Large intestine (tissue), 3 donors: ENCODE results near the gene DLGAP4. TPM values are rescaled to one million over a fixed set of nuclear protein-coding genes. Genes with fewer than 3 reads are reported as not detected.

Experiments
- DNase-seq, 2 donors: peaks; one replicate each; pipeline versions ENCODE4 v3.0.0 to v3.0.0-alpha.2; 2013
- H3K27ac ChIP-seq: one replicate; pipeline ENCODE4 v1.5.1; 2013; ENCODE audit warnings: low read length
- H3K27me3 ChIP-seq: 2 replicates; pipeline ENCODE4 v1.6.1; 2013; ENCODE audit warnings: low read length; ENCODE audit not compliant: control insufficient read depth, insufficient read depth
- H3K36me3 ChIP-seq: 2 replicates; pipeline ENCODE4 v1.6.1; 2013; ENCODE audit warnings: low read length; ENCODE audit not compliant: control insufficient read depth, insufficient read depth
- H3K4me1 ChIP-seq: one replicate; pipeline ENCODE4 v1.6.1; 2013; ENCODE audit warnings: low read length; ENCODE audit not compliant: control insufficient read depth, insufficient read depth
- H3K4me3 ChIP-seq: one replicate; pipeline ENCODE4 v1.5.1; 2013; ENCODE audit warnings: low read length
- H3K9me3 ChIP-seq: one replicate; pipeline ENCODE4 v1.6.1; 2013; ENCODE audit warnings: mild to moderate bottlenecking, low read depth, low read length, moderate library complexity; ENCODE audit not compliant: control insufficient read depth
- WGBS: methylation state at CpG from one replicate; pipeline ENCODE4 v1.1.5; 2013; ENCODE audit warnings: low lambda C conversion rate; ENCODE audit not compliant: insufficient coverage; 5-methylcytosine and 5-hydroxymethylcytosine counted together
- polyA plus RNA-seq: library from polyadenylated mRNA; unstranded; fragments of 120-200 nt; gene quantifications from one replicate; pipeline ENCODE4 v1.2.1, GENCODE V29; 2013

Gene DLGAP4
- polyA plus RNA-seq, 1 donor: 43.1 TPM

- Histone ChIP-seq H3K4me3 (no peak overlapping the region), H3K4me1 (no peaks in the 10 kb centered on the region), H3K27me3 (no peaks in the 10 kb centered on the region), H3K36me3 (no peaks in the 10 kb centered on the region), H3K9me3 (no peaks in the 10 kb centered on the region), H3K27ac (no peak overlapping the region)
- no CpG with 5 or more reads among the region's 3 CpGs for WGBS
- no peak for DNase-seq
Measured at GRCh38 chr20:36415475-36416002, 109.4 kb downstream of the DLGAP4 start.

GRCh38 chr20:36418711-36419110 is 112.6 kb downstream of the DLGAP4 start:
- H3K4me1 ChIP-seq: no peaks in the 10 kb centered on the region
- H3K27me3 ChIP-seq: no peaks in the 10 kb centered on the region
- 78% methylated on average over 1 of the region's 7 CpGs for WGBS
- H3K9me3 ChIP-seq: no peaks in the 10 kb centered on the region
- no peak for DNase-seq
- H3K36me3 ChIP-seq: no peaks in the 10 kb centered on the region
- H3K4me3 ChIP-seq: no peak overlapping the region
- H3K27ac ChIP-seq: no peak overlapping the region

GRCh38 chr20:36421641-36422040 is 115.5 kb downstream of the DLGAP4 start:
- Histone ChIP-seq H3K4me1 (no peaks in the 10 kb centered on the region), H3K36me3 (no peaks in the 10 kb centered on the region), H3K27ac (no peak overlapping the region), H3K27me3 (no peaks in the 10 kb centered on the region), H3K9me3 (no peaks in the 10 kb centered on the region), H3K4me3 (no peak overlapping the region)
- 40% methylated on average over 2 of the region's 13 CpGs for whole genome bisulfite sequencing
- DNase-seq: no peak

- H3K27me3 ChIP-seq: no peaks in the 10 kb centered on the region
- DNase-seq: no peak
- H3K4me3 ChIP-seq: no peak overlapping the region
- H3K9me3 ChIP-seq: no peaks in the 10 kb centered on the region
- no peaks in the 10 kb centered on the region for H3K36me3 ChIP-seq
- 60% methylated on average over 1 of the region's 3 CpGs for WGBS
- no peaks in the 10 kb centered on the region for H3K4me1 ChIP-seq
- no peak overlapping the region for H3K27ac ChIP-seq
Measured at GRCh38 chr20:36424314-36424713, 118.2 kb downstream of the DLGAP4 start.

- no peak overlapping the region for H3K27ac ChIP-seq
- H3K4me3 ChIP-seq: no peak overlapping the region
- H3K4me1 ChIP-seq: no peaks in the 10 kb centered on the region
- no peaks in the 10 kb centered on the region for H3K36me3 ChIP-seq
- WGBS: no CpG with 5 or more reads among the region's 4 CpGs
- no peaks in the 10 kb centered on the region for H3K9me3 ChIP-seq
- DNase-seq: no peak
- H3K27me3 ChIP-seq: no peaks in the 10 kb centered on the region
Measured at GRCh38 chr20:36425166-36425565, 119.0 kb downstream of the DLGAP4 start.

GRCh38 chr20:36431604-36432003 is 125.5 kb downstream of the DLGAP4 start:
- no peaks in the 10 kb centered on the region for H3K9me3 ChIP-seq
- WGBS: no CpG with 5 or more reads among the region's 24 CpGs
- no peak overlapping the region for H3K4me3 ChIP-seq
- DNase-seq: no peak
- peaks cover 13% of the 10 kb centered on the region for H3K27me3 ChIP-seq
- H3K4me1 ChIP-seq: no peaks in the 10 kb centered on the region
- H3K36me3 ChIP-seq: no peaks in the 10 kb centered on the region
- no peak overlapping the region for H3K27ac ChIP-seq

- H3K4me1 ChIP-seq: no peaks in the 10 kb centered on the region
- H3K4me3 ChIP-seq: no peak overlapping the region
- no CpG with 5 or more reads among the region's 23 CpGs for WGBS
- no peak overlapping the region for H3K27ac ChIP-seq
- peaks cover 17% of the 10 kb centered on the region for H3K27me3 ChIP-seq
- no peaks in the 10 kb centered on the region for H3K36me3 ChIP-seq
- H3K9me3 ChIP-seq: no peaks in the 10 kb centered on the region
- no peak for DNase-seq
Measured at GRCh38 chr20:36432096-36432495, 126.0 kb downstream of the DLGAP4 start.

- Histone ChIP-seq H3K36me3 (no peaks in the 10 kb centered on the region), H3K27ac (no peak overlapping the region), H3K4me1 (no peaks in the 10 kb centered on the region), H3K4me3 (no peak overlapping the region), H3K27me3 (peaks cover 22% of the 10 kb centered on the region), H3K9me3 (no peaks in the 10 kb centered on the region)
- DNase-seq: no peak
- WGBS: no CpG with 5 or more reads among the region's 2 CpGs
Measured at GRCh38 chr20:36434383-36434782, 128.2 kb downstream of the DLGAP4 start.

GRCh38 chr20:36435124-36435523 is 129.0 kb downstream of the DLGAP4 start:
- no peaks in the 10 kb centered on the region for H3K4me1 ChIP-seq
- H3K27ac ChIP-seq: no peak overlapping the region
- no peaks in the 10 kb centered on the region for H3K9me3 ChIP-seq
- WGBS: no CpG with 5 or more reads among the region's 7 CpGs
- no peak for DNase-seq
- H3K4me3 ChIP-seq: no peak overlapping the region
- H3K27me3 ChIP-seq: peaks cover 22% of the 10 kb centered on the region
- no peaks in the 10 kb centered on the region for H3K36me3 ChIP-seq

GRCh38 chr20:36435592-36436541 is 129.7 kb downstream of the DLGAP4 start:
- no peak overlapping the region for H3K27ac ChIP-seq
- WGBS: no CpG with 5 or more reads among the region's 56 CpGs

More at GRCh38 chr20:36435592-36436541, 129.7 kb downstream of the DLGAP4 start:
- Histone ChIP-seq H3K4me1 (no peaks in the 10 kb centered on the region), H3K4me3 (peak overlapping the region; percentile 13), H3K9me3 (no peaks in the 10 kb centered on the region), H3K27me3 (peaks cover 22% of the 10 kb centered on the region), H3K36me3 (no peaks in the 10 kb centered on the region)
- peak; percentile 64 to 69 for DNase-seq
